ENCODE results near the gene CAMTA1.

- TF ChIP-seq POLR2AphosphoS5 (IDR thresholded peaks at IDR 0.05; ENCODE audit: control insufficient read depth, insufficient read depth, low read depth, low read length) (no peak), TCFL5 (CRISPR knock-in tag; conservative IDR thresholded peaks at IDR 0.05) (no peak), ZNF780A (CRISPR knock-in tag; IDR thresholded peaks at IDR 0.05) (no peak)
Measured at GRCh38 chr1:7278827-7279765, 493.8 kb downstream of the CAMTA1 start.
